HCT116 (cell line): ENCODE measurements around the gene PPIAL4G.
"Not testable (repeated sequence)": the region's sequence is repeated elsewhere in the genome, so short reads cannot be mapped to it uniquely, and the experiment has no call there.

ENCODE experiments used
- EZH2 ChIP-seq: fragments of 200-600 bp; sonication (generic); IDR thresholded peaks from 2 replicates; pipeline ENCODE4 v1.6.1; 2017; ENCODE audit warnings: antibody characterized with exemption, mixed run types
- FOSL1 ChIP-seq: IDR thresholded peaks from 2 replicates; pipeline ENCODE4 v1.6.1; 2012; ENCODE audit warnings: low read depth

GRCh38 chr1:148439654-148440325, 43.3 kb downstream of the PPIAL4G start:
- not testable (repeated sequence) for TF ChIP-seq FOSL1, EZH2
